Left ventricle myocardium inferior (tissue), 1 donor: Measurements from ENCODE around the gene STXBP3. TPM values are rescaled to one million over a fixed set of nuclear protein-coding genes. Genes with fewer than 3 reads are reported as not detected.

Experiments used
- DNase-seq: peaks from one replicate; pipeline ENCODE4 v3.0.0-alpha.2; 2020
- H3K27ac ChIP-seq: fragments of 200-600 bp; replicated peaks from 2 replicates; pipeline ENCODE4 v1.8.0; 2021
- H3K27me3 ChIP-seq: fragments of 200-600 bp; 2 replicates; pipeline ENCODE4 v1.8.0; 2021; ENCODE audit warnings: low read depth
- H3K36me3 ChIP-seq: fragments of 200-600 bp; 2 replicates; pipeline ENCODE4 v1.8.0; 2021
- H3K4me1 ChIP-seq: fragments of 200-600 bp; 2 replicates; pipeline ENCODE4 v1.8.0; 2021
- H3K4me3 ChIP-seq: fragments of 200-600 bp; 2 replicates; pipeline ENCODE4 v1.8.0; 2021; ENCODE audit warnings: mild to moderate bottlenecking, moderate library complexity
- H3K9me3 ChIP-seq: fragments of 200-600 bp; replicated peaks from 2 replicates; pipeline ENCODE4 v1.8.0; 2021
- intact Hi-C: fragments of 100-400 bp; cut with micrococcal nuclease; formaldehyde crosslinking; loops from one replicate; pipeline ENCODE4 v1.11.0; 2022
- total RNA-seq: library from RNA; stranded (reverse); fragmentation: NEBNext Ultra II Directional; extraction: Animal tissue kit (Norgen Biotek cat#: 25700); gene quantifications from one replicate; pipeline ENCODE4 v1.2.1, GENCODE V29; 2021
- TF ChIP-seq, protein P1 (sequence below): fragments of 200-600 bp; IDR thresholded peaks from 2 replicates; pipeline ENCODE4 v1.8.0; 2021; ENCODE audit warnings: antibody characterized with exemption, mild to moderate bottlenecking, borderline replicate concordance
- donor health status: DM: no; HTN: yes; CAD: no; lungs with severe emphysema.

The STXBP3 gene
- total RNA-seq, 1 donor from 2014 or later: 26.8 TPM

DNA sequence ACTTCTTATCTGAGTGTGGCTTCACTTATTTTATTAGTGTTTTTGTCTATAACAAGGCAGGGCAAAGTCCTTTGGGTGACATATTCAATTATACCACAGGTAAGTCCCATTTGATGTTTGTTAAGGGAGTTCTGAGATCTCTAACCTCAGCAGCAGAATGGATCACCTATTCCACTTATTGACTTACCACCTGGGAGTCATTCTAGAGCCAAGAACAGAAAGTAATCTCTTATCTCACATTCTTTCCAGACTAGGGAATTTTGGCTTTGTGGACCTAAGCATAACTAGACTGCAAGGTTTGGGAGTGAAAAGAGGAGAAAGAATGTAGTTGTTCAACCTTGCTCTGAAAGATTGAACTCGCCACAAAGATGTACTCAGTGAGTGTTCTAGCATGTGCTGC is 20.6 kb upstream of the STXBP3 start:
- TF ChIP-seq, protein P1, sequence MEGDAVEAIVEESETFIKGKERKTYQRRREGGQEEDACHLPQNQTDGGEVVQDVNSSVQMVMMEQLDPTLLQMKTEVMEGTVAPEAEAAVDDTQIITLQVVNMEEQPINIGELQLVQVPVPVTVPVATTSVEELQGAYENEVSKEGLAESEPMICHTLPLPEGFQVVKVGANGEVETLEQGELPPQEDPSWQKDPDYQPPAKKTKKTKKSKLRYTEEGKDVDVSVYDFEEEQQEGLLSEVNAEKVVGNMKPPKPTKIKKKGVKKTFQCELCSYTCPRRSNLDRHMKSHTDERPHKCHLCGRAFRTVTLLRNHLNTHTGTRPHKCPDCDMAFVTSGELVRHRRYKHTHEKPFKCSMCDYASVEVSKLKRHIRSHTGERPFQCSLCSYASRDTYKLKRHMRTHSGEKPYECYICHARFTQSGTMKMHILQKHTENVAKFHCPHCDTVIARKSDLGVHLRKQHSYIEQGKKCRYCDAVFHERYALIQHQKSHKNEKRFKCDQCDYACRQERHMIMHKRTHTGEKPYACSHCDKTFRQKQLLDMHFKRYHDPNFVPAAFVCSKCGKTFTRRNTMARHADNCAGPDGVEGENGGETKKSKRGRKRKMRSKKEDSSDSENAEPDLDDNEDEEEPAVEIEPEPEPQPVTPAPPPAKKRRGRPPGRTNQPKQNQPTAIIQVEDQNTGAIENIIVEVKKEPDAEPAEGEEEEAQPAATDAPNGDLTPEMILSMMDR: no peak
- H3K36me3 ChIP-seq: no peaks in the 10 kb centered on the region
- H3K27me3 ChIP-seq: peaks cover 17% of the 10 kb centered on the region
- no peaks in the 10 kb centered on the region for H3K4me1 ChIP-seq
- H3K4me3 ChIP-seq: no peak overlapping the region
- intact Hi-C loops: no loop called here
- DNase-seq: no peak
- no peak overlapping the region for H3K27ac ChIP-seq
- no peaks in the 10 kb centered on the region for H3K9me3 ChIP-seq

DNA sequence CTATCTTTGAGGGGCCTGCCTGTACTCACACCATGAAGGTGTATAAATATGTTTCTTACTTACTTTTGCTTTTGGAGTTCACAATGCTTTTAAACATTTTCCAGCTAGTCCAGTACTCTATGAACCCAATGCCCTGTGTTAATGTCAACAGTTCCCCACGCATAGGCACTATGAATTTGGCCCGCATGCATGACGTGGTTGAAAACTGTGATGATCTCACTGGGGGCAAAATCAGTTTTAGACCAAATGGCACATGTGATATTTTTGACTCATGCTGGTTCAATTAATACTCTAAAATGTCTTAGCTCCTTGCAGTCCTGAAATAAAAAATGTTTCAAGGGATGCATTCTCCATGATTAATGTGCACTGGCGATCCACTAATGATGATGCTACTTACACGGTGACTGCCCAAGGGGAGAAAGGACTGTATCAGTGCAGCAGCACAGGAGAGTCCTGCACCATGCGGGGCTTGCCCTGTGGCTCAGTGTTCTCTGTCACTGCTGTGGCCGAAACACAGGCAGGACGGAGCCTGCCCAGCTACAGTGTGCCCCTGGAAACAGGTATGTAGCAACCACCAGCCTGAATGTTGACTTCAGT is 18.0 kb upstream of the STXBP3 start:
- intact Hi-C loops: no loop called here
- Histone ChIP-seq H3K27ac (no peak overlapping the region), H3K36me3 (no peaks in the 10 kb centered on the region), H3K27me3 (peaks cover 17% of the 10 kb centered on the region), H3K4me3 (no peak overlapping the region), H3K9me3 (no peaks in the 10 kb centered on the region), H3K4me1 (no peaks in the 10 kb centered on the region)
- TF ChIP-seq, protein P1: no peak
- DNase-seq: no peak

DNA sequence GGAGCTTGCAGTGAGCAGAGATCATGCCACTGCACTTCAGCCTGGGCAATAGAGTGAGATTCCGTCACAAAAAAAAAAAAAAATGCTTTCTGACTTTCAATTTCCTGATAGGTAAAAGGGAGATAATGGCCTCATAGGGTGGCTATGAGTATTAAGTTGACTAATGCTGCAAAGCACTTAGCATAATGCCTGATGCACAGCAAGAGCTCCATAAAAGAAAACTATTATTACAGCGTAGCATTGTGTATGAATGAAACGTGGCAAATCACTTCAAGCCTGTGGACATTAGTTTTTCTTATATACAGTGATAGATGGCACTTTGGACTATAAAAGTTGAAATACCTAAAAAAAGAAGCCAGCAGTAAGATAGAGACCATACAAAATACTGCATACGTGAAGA is 17.0 kb upstream of the STXBP3 start:
- Histone ChIP-seq H3K4me1 (no peaks in the 10 kb centered on the region), H3K4me3 (no peak overlapping the region), H3K36me3 (no peaks in the 10 kb centered on the region), H3K27ac (no peak overlapping the region), H3K27me3 (peaks cover 17% of the 10 kb centered on the region), H3K9me3 (no peaks in the 10 kb centered on the region)
- TF ChIP-seq, protein P1: no peak
- no peak for DNase-seq
- intact Hi-C loops: no loop called here

DNA sequence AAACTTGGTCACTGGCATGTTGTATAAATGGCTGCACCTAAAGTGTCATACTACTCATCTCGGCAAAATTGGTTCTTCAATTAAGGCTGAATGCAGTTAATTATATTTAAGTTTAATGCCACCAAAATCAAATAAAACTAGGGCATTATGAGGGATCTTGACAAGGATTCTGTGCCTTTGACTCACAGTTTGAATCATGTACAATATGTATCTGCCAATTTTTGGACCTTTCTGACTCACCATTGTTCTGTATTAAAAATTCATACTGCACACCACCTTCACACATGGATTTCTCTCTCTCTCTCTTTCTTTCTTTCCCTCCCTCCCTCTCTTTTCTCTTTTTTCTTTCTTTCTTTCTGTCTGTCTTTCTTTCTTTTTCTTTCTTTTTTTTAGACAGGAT is 14.1 kb upstream of the STXBP3 start:
- intact Hi-C loops: no loop called here

DNA sequence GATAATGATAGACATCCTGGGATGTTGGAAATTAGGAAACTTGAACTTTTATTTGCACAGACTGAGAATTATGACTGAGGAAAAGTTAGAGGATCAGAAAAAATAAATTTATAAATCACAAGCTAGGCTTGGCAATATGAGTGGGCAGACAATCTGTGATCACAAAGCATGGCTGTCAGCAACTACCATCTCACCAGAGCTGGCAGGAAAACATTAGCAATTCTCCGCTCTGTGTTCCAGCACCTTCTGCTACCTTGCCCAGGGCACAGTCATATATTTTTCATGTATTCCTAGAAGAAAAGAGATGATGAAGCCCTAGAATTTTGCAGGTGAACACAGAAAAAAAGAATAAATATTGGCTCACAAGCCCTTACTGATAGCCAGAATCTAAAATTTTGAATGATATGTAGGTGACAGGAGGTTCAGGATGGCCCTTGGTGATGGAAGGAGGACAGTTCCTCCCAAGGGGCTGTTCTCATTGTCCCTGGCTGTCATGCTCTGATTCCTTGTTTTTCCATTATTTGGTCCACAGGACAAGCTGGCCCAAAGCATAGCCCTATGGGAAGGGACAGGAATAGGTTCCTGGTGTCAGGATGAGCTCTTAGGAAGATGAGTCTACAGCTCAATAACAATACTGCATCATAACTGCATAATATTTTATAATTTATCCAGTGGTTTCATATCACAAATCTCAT is 12.2 kb upstream of the STXBP3 start:
- H3K4me1 ChIP-seq: no peaks in the 10 kb centered on the region
- no peak overlapping the region for H3K4me3 ChIP-seq
- no peak for DNase-seq
- TF ChIP-seq, protein P1: no peak
- H3K9me3 ChIP-seq: no peaks in the 10 kb centered on the region
- no peak overlapping the region for H3K27ac ChIP-seq
- peaks cover 10% of the 10 kb centered on the region for H3K27me3 ChIP-seq
- H3K36me3 ChIP-seq: no peaks in the 10 kb centered on the region
- intact Hi-C loops: no loop called here

More for the DNA sequence above, 14.1 kb upstream of the STXBP3 start:
- no peak for DNase-seq
- H3K27ac ChIP-seq: no peak overlapping the region
- no peaks in the 10 kb centered on the region for H3K4me1 ChIP-seq
- H3K9me3 ChIP-seq: no peaks in the 10 kb centered on the region
- H3K4me3 ChIP-seq: no peak overlapping the region
- TF ChIP-seq, protein P1: no peak
- peaks cover 24% of the 10 kb centered on the region for H3K27me3 ChIP-seq
- no peaks in the 10 kb centered on the region for H3K36me3 ChIP-seq
